GM23248 (cell line): ENCODE results near the gene IL17C.

Source experiments
- EZH2 ChIP-seq: fragments of 200-600 bp; sonication (generic); IDR thresholded peaks from 2 replicates; pipeline ENCODE4 v1.6.1; 2018; ENCODE audit warnings: antibody characterized with exemption, mild to moderate bottlenecking; ENCODE audit not compliant: insufficient read depth, poor library complexity, severe bottlenecking
- EZH2phosphoT487 ChIP-seq: fragments of 200-600 bp; sonication (generic); IDR thresholded peaks from 2 replicates; pipeline ENCODE4 v1.6.1; 2018; ENCODE audit warnings: antibody characterized with exemption, moderate library complexity, mild to moderate bottlenecking, low read depth; ENCODE audit not compliant: insufficient read depth

DNA sequence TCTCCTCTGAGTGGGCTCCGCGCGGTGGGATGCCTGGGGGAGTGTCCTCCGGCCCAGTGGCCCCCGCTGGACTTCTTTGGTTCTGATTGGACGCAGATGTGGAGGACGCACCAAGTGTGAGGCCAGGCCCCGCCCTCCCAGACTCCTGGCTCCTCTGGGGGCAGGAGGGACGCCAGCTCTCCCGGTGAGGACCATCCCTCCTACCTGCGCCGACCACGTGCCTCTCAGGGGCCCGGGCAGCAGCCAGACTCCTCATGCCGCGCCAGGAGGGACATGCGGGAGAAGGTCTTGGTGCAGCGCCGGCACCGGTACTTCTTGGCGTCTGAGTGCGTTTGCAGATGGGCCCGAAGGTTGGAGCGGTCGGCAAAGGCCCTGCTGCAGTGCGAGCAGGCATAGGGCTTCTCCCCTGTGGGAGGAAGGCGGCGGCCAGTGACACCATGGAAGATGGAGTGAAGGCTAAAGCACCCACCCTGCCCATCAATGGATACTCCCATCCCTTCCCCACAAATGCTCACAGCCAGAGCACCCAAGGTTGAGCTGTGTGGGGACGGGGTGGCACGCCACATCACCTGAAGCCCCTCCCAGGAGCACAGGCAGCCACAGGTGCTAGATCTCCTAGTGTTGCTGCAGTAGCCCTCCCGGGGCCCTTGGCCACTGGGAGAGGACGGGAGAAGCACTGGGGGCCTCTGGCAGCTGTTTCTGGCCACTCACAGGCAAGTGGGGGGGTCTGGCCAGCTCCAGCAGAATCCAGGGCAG is 40.0 kb downstream of the IL17C start:
- no peak for TF ChIP-seq EZH2
- no peak for TF ChIP-seq EZH2phosphoT487
